Gastrocnemius medialis (tissue), 4 donors: ENCODE measurements around the gene TMEM253. TPM values are rescaled to one million over a fixed set of nuclear protein-coding genes. Genes with fewer than 3 reads are reported as not detected.

Experiments used
- ATAC-seq, 2 donors: fragments of 150-250 bp; one replicate each; pipeline ENCODE4 v1.9.1; 2016
- DNase-seq, 2 donors: peaks; one replicate each; pipeline ENCODE4 v3.0.0-alpha.2; 2019
- H3K27ac ChIP-seq, 4 donors: fragments of 200-600 bp; sonication (generic); 1 replicate in 1 of 4; 2 replicates in 3 of 4; pipeline ENCODE4 v1.5.1; 2016 to 2018; ENCODE audit warnings: mild to moderate bottlenecking in 2 of 4, moderate library complexity in 1 of 4
- H3K27me3 ChIP-seq, 3 donors: fragments of 200-600 bp; sonication (generic) in 2 of 3; 1 replicate in 1 of 3; 2 replicates in 2 of 3; pipeline versions ENCODE4 v1.5.1 to v1.6.0; 2016 to 2019; ENCODE audit warnings: mild to moderate bottlenecking in 1 of 3, moderate library complexity in 1 of 3
- H3K36me3 ChIP-seq, 2 donors: fragments of 200-600 bp; sonication (generic) in 1 of 2; one replicate each; pipeline ENCODE4 v1.5.1; 2017 to 2018
- H3K4me1 ChIP-seq, 2 donors: fragments of 200-600 bp; sonication (generic) in 1 of 2; one replicate each; pipeline ENCODE4 v1.5.1; 2016 to 2017; ENCODE audit warnings: mild to moderate bottlenecking in 2 of 2
- H3K4me3 ChIP-seq, 4 donors: fragments of 200-600 bp; sonication (generic) in 3 of 4; 1 replicate in 1 of 4; 2 replicates in 3 of 4; pipeline ENCODE4 v1.5.1; 2016 to 2019; ENCODE audit warnings: mild to moderate bottlenecking in 2 of 4
- H3K9me3 ChIP-seq, 3 donors: fragments of 200-600 bp; sonication (generic) in 2 of 3; 1 replicate in 1 of 3; 2 replicates in 2 of 3; pipeline ENCODE4 v1.5.1; 2016 to 2019
- POLR2A ChIP-seq, 2 donors: fragments of 450-650 bp; IDR thresholded peaks; one replicate each; pipeline ENCODE4 v1.6.1; 2017; ENCODE audit warnings: antibody characterized with exemption in 2 of 2, mild to moderate bottlenecking in 2 of 2, moderate library complexity in 2 of 2
- in situ Hi-C, 4 donors: fragments of 200-750 bp; cut with MboI; loops; one replicate each; pipeline versions ENCODE4 v1.15.0 to v1.8.0; 2017; ENCODE audit warnings: low sequenced_read_pairs in 4 of 4
- intact Hi-C: fragments of 100-400 bp; cut with DNase I; formaldehyde crosslinking; loops from one replicate; pipeline ENCODE4 v1.15.1; 2023; ENCODE audit warnings: low total_unique reads
- total RNA-seq, 4 donors: library from RNA; depleted of rRNA; stranded (reverse); fragments of >200 nt; gene quantifications; one replicate each; pipeline versions ENCODE4 v1.1.0 to v1.2.3, GENCODE V29; 2016
- TF ChIP-seq, protein P1 (sequence below), 5 experiments: fragments of 450-650 bp in 3 of 5; fragments of 200-600 bp in 2 of 5; sonication (generic) in 2 of 5; IDR thresholded peaks in 4 of 5; conservative IDR thresholded peaks in 1 of 5; 1 replicate in 4 of 5; 2 replicates in 1 of 5; pipeline ENCODE4 v1.5.1; 2016 to 2019; ENCODE audit warnings: antibody characterized with exemption in 5 of 5, mild to moderate bottlenecking in 3 of 5, moderate library complexity in 3 of 5

The TMEM253 gene
- total RNA-seq, 4 donors from 2014 or later, result 0.19 to 0.35 TPM; not detected in 2

DNA sequence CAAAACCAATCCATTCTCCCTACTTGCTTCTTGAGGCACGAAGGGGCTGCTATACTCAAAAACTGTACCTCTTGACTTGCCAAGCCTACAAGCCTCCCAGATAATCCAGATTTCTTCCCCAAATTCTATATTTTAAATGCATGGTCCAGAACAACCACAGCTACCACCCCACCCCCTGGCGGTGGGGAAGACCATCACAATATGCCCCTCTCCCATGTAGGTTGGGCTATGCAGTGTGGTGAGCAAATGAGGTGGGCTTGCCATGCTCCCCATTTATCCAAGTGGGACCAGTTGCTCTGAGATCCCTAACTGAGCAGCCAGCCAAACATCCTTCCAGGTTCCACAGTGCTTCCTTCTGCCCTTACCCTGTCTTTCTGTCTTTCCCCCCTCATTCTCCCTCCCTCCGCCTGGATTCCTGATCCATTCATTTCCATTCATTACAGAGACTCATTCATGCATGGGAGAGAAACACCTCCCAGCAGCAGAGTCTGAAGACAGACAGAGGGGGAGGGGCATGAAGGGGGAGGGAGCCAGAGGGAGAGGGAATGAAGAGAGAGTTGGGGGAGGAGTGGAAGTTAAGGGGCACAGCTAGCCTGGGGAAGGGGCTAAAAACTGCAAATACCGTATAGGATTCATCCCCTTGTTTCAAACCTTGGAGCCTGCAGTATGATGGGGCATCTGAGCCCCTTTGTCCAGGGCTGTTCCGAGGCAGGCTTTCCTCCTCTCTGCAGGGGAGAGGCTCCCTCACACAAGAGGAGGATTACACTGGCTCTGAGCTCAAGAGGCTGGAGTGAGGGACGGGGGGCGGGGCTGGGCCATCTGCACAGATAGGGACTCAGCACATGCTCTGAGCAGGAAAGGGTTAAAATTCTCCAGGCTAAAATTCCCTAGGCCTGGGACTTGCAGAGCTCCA lies 6.8 kb upstream of the TMEM253 start:
- in situ Hi-C loops, result loop anchor here in 2 of 4 donors (10.0 kb wide), 1 partner anchor 79 kb away; no protein-coding TSS in a partner anchor
- Histone ChIP-seq H3K27ac (no peak overlapping the region), H3K4me1 (peaks cover 10 to 18% of the 10 kb centered on the region in 2 donors), H3K4me3 (no peak overlapping the region), H3K27me3 (no peaks in the 10 kb centered on the region), H3K36me3 (peaks cover 0 to 35% of the 10 kb centered on the region in 2 donors), H3K9me3 (no peaks in the 10 kb centered on the region)
- no peak for DNase-seq
- TF ChIP-seq, protein P1, sequence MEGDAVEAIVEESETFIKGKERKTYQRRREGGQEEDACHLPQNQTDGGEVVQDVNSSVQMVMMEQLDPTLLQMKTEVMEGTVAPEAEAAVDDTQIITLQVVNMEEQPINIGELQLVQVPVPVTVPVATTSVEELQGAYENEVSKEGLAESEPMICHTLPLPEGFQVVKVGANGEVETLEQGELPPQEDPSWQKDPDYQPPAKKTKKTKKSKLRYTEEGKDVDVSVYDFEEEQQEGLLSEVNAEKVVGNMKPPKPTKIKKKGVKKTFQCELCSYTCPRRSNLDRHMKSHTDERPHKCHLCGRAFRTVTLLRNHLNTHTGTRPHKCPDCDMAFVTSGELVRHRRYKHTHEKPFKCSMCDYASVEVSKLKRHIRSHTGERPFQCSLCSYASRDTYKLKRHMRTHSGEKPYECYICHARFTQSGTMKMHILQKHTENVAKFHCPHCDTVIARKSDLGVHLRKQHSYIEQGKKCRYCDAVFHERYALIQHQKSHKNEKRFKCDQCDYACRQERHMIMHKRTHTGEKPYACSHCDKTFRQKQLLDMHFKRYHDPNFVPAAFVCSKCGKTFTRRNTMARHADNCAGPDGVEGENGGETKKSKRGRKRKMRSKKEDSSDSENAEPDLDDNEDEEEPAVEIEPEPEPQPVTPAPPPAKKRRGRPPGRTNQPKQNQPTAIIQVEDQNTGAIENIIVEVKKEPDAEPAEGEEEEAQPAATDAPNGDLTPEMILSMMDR (IDR thresholded peaks at IDR 0.05 in 4 of 5, conservative IDR thresholded peaks at IDR 0.05 in 1 of 5), result no peak
- no peak for TF ChIP-seq POLR2A (IDR thresholded peaks at IDR 0.05)
- intact Hi-C loops, result no loop called here
- no peak for ATAC-seq

DNA sequence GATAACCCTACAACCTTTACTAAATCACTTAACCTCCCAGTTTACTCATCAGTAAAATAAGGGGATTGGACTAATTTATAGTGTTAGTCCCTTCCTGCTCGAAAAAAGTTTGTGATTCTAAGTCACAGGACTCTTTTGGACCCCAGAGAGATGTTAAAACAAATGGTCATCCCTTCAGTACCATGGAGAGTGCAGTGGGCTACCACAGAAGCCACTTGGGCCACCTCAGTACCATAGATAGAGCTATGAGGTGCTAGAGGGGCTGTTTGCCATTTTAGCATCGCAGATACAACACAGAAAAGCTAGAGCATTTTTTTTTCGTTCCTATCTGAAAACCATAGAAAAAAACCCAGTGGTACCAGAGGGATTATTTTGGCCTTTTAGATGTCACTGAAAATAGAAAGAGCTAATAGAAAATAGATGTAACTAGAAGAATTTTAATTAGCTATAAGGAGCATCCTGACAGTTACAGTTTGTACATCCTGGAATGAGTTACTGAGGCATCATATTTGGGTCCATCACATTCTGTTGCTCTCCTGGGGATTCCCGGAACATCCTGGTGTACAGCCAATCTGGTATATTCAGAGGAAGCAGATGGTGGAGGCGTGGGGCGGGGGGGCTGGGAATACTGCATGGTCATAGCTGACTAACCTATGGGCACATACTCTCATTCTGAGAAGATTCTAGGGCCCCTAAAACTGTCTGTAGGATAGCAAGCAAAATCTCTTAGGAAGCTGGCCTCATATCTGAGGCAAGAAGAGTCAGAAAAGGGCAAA lies 5.2 kb upstream of the TMEM253 start:
- intact Hi-C loops (loop anchor here (5.0 kb wide), 2 partner anchors 38 to 413 kb away; partner anchors contain the start of genes RNASE4 and RNASE8), in situ Hi-C loops (loop anchor here in 2 of 4 donors (10.0 kb wide), 1 partner anchor 81 kb away; no protein-coding TSS in a partner anchor)
- H3K36me3 ChIP-seq, result peaks cover 0 to 23% of the 10 kb centered on the region in 2 donors
- no peaks in the 10 kb centered on the region for H3K9me3 ChIP-seq
- H3K4me1 ChIP-seq, result peaks cover 15 to 24% of the 10 kb centered on the region in 2 donors
- TF ChIP-seq, protein P1 (IDR thresholded peaks at IDR 0.05 in 4 of 5, conservative IDR thresholded peaks at IDR 0.05 in 1 of 5), result no peak
- TF ChIP-seq POLR2A (IDR thresholded peaks at IDR 0.05), result no peak
- no peaks in the 10 kb centered on the region for H3K27me3 ChIP-seq
- H3K27ac ChIP-seq, result peak overlapping the region; percentile 89 to 96 (median 92)
- no peak overlapping the region for H3K4me3 ChIP-seq
- DNase-seq (no peak), ATAC-seq (no peak)

DNA sequence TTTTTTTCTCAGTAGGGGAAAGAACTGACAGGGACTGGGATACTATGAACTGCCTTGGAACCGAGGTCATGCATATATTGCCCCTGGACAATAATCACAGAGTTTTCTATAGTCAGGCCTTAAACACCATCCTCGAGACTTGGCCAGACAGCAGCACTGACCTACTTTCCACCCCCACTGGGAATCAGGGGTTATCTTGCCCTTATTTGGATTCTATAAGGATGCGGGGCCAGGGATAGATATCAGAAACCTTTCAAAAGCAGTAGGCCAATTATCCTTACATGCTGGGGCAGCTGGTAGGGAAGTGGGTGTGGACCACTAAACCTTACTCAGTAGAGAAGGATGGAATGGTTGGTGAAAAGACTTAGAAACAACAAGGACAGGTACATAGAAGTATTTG lies 4.4 kb upstream of the TMEM253 start:
- peaks cover 15 to 24% of the 10 kb centered on the region in 2 donors for H3K4me1 ChIP-seq
- TF ChIP-seq POLR2A (IDR thresholded peaks at IDR 0.05), result no peak
- TF ChIP-seq, protein P1 (IDR thresholded peaks at IDR 0.05 in 4 of 5, conservative IDR thresholded peaks at IDR 0.05 in 1 of 5), result no peak
- H3K36me3 ChIP-seq, result peaks cover 0 to 15% of the 10 kb centered on the region in 2 donors
- intact Hi-C loops, result loop anchor here (5.0 kb wide), 2 partner anchors 39 to 414 kb away; partner anchors contain the start of genes RNASE4 and RNASE8
- no peaks in the 10 kb centered on the region for H3K27me3 ChIP-seq
- peak overlapping the region; percentile 89 to 96 (median 92) for H3K27ac ChIP-seq
- ATAC-seq, result no peak
- in situ Hi-C loops, result loop anchor here in 2 of 4 donors (10.0 kb wide), 1 partner anchor 82 kb away; no protein-coding TSS in a partner anchor
- no peak for DNase-seq
- no peak overlapping the region for H3K4me3 ChIP-seq
- no peaks in the 10 kb centered on the region for H3K9me3 ChIP-seq

DNA sequence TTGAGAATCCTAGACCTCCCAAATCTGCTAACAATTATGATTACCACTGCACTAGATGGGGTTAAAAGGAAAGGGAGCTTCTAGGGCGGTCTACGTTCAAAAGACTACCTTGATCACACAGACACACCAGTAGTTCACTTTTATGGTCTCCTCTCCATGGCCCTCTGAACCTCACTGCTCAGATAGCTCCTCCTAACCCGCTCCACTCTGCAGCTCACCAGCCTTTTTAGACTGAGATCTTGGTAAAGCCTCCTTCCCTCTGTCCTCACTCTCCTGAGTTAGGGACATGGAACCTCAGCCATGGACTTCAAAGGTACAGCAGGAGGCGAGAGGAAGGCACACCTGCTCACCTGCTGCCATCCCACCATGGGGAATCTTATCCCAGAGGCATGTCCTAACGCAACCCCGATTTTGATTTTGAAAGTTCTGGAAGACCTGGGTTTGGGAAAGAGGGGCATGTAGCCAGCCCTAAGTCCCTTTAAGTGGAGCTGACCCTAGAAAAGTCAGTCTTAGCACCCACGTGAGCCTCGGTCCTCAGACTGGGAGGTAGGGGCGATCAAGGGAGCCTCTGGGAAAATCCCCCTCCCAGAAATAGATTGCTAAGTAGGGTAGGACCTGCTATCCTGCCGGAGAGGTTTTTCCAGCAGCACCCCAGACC lies 3.8 kb upstream of the TMEM253 start:
- no peaks in the 10 kb centered on the region for H3K27me3 ChIP-seq
- in situ Hi-C loops (loop anchor here in 2 of 4 donors (10.0 kb wide), 1 partner anchor 82 kb away; no protein-coding TSS in a partner anchor), intact Hi-C loops (loop anchor here (5.0 kb wide), 2 partner anchors 40 to 415 kb away; partner anchors contain the start of genes RNASE4 and RNASE8)
- peak overlapping the region; percentile 48 to 76 (median 60) for H3K4me3 ChIP-seq
- ATAC-seq (peak; percentile 12 to 21), DNase-seq (no peak)
- peaks cover 15 to 24% of the 10 kb centered on the region in 2 donors for H3K4me1 ChIP-seq
- peaks cover 0 to 9% of the 10 kb centered on the region in 2 donors for H3K36me3 ChIP-seq
- TF ChIP-seq POLR2A (IDR thresholded peaks at IDR 0.05), result no peak
- TF ChIP-seq, protein P1 (IDR thresholded peaks at IDR 0.05 in 4 of 5, conservative IDR thresholded peaks at IDR 0.05 in 1 of 5), result no peak
- no peaks in the 10 kb centered on the region for H3K9me3 ChIP-seq
- peak overlapping the region; percentile 89 to 96 (median 92) for H3K27ac ChIP-seq
